NCI-H2227 treated with DMSO at 0.1 percent for 48 hours (cell line): ENCODE results near the gene ZBTB7C.

ENCODE experiments used
- DNase-seq: peaks from one replicate; lab custom pipeline; 2025; lab: John Stamatoyannopoulos, UW

Gene ZBTB7C

DNA sequence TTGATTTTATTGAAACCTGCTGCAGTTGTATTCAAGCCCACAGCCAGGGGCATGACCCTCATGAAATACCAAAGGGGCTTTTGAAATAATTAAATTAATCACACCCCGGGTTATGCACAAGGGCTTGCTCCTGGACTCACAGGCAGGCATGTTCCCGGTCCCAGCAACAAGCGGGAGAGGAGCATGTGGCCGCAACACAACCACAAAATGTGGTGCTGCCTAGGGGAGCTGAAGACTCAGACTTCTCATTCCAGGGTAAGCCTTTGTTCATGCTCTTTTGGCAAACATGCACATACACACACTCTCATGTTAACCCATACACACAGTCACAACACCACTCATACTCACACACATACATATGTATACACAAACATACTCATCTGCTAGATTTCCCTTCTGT is 245.1 kb downstream of the ZBTB7C start:
- no peak for DNase-seq

DNA sequence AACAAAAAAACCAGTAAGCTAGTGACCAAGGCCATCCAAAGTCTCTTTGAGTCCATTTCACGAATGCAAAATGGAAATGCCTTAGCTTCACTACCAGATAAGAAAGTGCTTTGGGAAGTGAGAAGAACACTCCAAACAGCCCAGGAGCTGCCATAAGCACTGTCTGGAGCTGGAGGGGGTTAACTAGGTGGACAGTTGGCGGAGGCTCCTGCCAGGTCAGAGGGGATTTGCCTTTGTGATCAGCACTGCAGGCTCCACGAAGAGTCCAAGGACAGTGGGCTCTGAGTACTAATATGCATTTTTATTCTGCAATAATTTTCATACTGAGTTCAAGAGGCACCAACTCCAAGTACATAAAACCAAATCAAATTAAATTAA is 245.5 kb downstream of the ZBTB7C start:
- no peak for DNase-seq

DNA sequence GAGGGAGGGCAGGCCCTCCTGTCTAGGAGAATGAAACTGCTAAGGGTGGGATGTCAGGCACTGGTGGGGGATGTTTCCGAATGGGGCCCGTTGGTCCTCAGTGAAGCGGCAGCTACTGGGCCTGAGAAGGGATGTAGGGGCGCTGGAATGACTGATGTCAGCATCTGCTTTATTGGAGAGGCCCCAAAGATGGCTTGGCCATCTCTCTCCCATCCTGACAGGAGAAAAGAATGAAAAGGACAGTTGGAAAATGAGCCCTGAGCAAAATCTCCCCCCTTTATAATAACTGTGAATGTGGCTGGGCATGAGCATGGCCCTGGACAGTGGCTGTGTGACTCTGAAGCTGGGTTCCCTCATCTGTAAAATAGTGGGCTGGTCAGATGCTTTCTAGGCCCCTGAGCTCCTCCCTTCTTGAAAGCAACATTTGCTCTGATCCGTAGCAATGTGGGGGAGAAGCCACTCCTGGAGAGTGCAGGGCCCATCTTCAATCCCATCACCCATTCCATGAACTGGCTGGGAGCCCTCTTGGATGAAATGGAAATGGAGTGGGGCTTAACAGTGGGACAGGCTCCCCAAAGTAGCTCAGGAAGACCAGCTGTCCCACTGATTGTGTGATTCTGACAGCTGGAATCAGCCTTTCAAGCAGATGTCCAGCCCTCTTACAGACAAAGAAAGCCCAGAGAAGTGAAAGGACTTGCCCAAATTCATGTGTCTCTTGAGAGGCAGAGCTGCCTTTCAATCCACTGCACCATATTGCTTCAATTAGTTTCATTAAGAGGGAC is 246.0 kb downstream of the ZBTB7C start:
- no peak for DNase-seq

- DNase-seq = no peak
These were observed 247.1 kb downstream of the ZBTB7C start for GRCh38 chr18:48161911-48162698.

- peak; percentile 71 for DNase-seq
These were observed 247.8 kb downstream of the ZBTB7C start for GRCh38 chr18:48161191-48161910.

DNA sequence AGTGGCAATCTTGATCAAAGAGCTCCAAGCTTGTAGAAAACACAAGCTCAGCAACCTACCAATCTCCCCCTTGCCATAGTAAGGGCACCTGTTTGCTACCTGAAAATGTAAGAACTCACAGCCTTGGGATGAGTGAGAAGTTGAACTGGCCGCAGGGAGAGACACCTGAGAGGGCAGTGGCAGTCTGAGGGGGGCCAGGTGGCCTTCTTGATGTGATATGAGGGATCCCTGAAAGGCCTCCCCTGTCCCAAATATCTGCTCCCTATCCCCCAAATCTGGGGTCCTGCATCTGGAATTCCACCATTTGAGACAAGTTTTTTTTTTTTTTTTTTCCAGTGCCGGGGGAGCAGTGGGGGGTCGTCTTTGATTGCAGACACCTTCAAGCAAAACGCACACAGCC is 248.6 kb downstream of the ZBTB7C start:
- no peak for DNase-seq

DNA sequence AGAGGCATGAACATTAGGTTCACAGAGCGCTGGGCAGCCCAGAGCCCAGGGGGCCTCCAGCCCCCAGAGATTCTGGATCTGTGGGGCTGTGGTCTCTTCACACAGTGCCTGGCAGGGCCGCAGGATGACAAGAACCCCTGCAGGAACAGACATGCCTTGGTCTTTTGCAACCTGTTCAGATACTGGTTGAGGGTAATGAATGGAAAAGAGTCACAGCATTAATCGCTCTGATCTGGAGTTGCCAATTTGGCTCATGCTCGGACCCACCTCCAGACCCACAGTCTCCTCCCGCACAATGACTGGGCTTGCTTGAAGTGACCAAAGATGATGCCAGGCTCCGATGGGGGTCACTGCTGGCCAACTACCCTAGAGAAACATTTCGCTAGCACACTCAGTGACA is 249.4 kb downstream of the ZBTB7C start:
- DNase-seq = no peak

DNA sequence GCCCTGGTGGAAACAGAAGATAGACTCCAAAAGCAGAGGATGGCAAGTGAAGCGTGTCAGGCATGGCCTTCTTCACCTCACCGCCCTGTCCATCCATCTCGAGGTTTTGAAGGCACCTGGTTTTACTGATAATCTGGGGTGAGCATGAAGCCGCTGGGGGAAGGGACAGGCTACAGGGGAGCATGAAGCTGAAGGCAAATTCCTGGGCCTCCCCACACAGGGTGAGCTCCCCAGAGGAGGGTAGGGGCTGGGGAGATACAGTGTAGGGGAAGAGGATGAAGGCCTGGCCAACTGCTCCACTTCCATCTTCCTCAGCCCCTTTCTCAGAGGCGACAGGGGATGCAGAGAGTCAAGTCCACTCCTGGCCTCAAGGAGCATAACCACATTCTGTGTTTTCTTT is 250.5 kb downstream of the ZBTB7C start:
- DNase-seq = no peak

GRCh38 chr18:48157956-48158355 is 251.2 kb downstream of the ZBTB7C start:
- DNase-seq = no peak

- no peak for DNase-seq
These were observed 253.3 kb downstream of the ZBTB7C start for GRCh38 chr18:48155856-48156255.

DNA sequence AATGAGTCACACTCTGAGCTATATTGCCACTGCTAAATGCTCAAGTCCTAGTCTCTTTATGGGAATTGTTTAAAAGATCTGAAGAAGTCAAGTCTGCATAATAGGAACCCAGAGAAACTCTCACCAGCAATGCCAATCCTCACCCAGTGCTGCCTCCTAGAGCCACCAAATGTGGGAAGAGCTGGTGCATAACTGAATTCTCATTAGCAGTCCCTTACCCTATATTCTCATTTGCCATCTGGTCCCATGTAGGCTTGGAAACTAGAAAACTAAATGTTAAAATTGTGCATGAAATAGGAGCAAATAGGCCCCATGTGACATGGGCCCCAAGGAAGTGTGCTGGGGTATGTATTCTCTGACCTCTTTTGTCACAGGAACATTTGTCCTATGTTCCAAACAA is 254.4 kb downstream of the ZBTB7C start:
- no peak for DNase-seq

DNA sequence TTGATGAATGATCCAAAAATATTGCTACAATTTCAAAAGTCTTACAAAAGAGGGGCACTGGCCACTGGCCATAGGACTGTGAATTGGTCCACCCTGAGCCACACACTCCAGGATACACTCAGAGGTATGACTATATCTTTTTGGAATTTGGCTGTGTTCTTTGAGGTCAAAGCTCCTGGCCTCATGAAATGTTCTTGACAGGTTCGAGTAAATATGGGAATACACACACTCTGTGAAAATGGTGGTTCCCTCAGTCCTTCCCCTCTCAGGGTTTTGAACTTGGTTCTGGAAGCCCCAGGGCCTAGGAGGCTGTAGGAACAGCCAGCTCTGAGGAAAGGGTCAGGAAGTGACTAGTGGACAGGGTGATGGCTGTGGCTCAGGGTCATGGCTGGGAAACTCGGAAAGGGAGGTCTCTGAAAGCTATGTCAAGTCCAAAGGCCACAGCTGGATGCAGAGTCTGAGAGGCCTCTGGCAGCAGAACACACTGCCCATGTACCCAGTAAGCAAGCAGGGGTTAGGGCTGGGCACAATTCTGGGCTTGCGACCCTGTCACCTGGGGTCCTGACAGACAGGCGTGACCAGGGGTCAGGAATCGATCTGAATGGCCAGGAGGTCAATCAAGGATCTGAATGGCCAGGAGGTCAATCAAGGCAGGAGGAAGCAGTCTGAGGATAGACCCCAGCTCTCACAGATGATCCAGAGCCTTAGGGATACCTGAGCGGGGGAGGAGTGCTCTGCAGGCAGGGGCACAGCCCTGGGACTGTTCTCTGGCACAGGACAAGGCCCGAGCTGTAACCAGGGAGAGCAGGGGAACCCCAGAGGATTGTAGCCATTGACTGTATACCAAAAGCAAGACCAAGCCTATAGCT is 255.3 kb downstream of the ZBTB7C start:
- no peak for DNase-seq

- no peak for DNase-seq
These were observed 256.6 kb downstream of the ZBTB7C start for GRCh38 chr18:48152549-48152948.

GRCh38 chr18:48151421-48152065 is 257.6 kb downstream of the ZBTB7C start:
- no peak for DNase-seq

- no peak for DNase-seq
These were observed 260.0 kb downstream of the ZBTB7C start for GRCh38 chr18:48149020-48149685.

GRCh38 chr18:48142994-48143393 is 266.2 kb downstream of the ZBTB7C start:
- no peak for DNase-seq

DNA sequence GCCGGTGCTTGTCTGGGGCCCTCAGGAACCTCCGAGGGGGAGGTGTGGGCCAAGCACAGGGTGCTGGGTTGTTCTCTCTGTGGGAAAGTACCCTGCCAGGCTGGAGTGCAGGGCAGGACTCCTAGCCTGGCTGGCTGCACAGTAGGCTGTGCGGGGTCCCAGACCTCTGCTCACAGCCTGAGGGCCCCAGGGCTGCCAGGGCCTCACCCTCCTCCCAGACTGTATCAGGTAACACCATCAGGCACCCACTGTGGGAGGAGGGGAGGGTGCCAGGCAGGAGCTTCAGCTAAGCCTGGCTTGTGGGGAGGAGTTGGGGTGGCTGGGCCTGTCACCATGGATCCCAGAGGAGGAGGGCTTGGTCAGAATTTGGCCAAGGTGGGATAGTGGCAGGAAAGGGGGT is 266.8 kb downstream of the ZBTB7C start:
- DNase-seq = no peak

DNA sequence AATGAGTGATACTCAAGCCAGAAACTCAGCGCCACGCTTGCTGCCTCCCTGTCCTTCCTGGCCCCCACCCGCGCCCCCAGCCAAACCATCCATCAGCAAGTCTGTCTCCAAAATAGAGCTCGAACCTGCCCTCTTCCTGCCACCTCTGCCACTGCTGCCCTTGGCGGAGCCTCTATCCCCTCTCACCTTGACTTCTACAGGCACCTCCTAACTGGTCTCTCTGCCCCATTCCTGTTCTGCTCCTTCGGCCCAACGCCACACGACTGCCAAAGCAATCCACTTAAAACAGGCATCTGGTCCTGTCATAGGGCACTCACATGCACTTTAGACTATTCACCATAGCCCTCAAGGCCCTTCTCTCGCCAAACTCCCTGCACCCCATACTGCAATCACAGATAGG is 268.5 kb downstream of the ZBTB7C start:
- DNase-seq = no peak

DNA sequence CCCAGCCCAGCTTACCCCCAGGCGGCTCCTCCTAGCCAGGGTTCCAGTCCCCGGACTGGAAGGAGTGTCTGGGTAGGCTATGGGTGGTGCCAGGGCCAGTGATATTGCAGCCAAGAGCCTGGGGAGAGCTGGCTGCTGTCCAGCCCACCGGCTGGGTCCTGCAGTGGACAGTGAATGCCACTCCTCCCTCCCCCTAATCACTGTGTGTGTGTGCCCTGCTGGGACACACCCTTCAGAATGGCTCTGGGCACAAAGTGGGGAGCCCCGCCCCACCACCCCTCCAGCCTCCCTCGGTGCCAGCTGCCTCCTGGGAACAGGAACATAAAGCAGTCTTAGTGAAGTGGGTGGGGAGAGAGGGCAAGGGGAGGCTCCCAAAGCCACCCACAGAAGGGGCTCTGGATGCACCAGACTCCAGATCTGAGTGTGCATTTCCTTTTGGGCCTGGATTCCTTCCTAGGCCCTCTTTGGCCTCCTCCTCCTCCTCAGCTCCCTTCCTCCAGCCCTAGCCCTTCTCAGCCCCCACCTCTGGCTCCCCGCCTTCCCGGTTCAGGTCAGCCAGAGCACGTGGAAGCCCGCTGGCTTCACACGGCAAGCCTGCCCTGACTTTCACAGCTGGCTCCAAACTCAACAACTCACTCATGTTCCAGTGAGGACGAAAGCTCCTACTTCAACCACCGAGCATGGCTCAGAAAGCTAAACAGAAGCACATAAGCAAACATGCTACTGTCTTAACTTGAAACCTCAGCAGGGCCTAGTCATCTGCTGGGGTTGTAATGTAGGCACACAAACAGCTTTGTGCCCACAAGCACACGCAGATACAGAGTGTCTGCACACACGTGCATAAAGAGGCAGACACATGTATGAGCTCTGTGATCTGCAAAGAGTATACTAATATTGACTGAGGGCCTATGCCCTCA is 269.5 kb downstream of the ZBTB7C start:
- DNase-seq = no peak
